Endodermal cell (in vitro differentiated cells): Measurements from ENCODE around the gene OR52N1. TPM values are rescaled to one million over a fixed set of nuclear protein-coding genes. Genes with fewer than 3 reads are reported as not detected.
A peak's percentile ranks its signal among the peaks of the same experiment; 100 is the strongest.

ENCODE experiments used
- DNase-seq: peaks from one replicate; pipeline ENCODE4 v3.0.0-alpha.2; 2017
- H3K27ac ChIP-seq: 2 replicates; pipeline ENCODE4 v1.5.1; 2013; ENCODE audit warnings: mild to moderate bottlenecking, low read depth, low read length, moderate library complexity
- H3K27me3 ChIP-seq: 2 replicates; pipeline ENCODE4 v1.6.1; 2013; ENCODE audit warnings: mild to moderate bottlenecking, low read length, moderate library complexity; ENCODE audit not compliant: insufficient read depth, control insufficient read depth, poor library complexity, severe bottlenecking
- H3K36me3 ChIP-seq: 2 replicates; pipeline ENCODE4 v1.7.0; 2013; ENCODE audit warnings: mild to moderate bottlenecking, low read length, moderate library complexity; ENCODE audit not compliant: control insufficient read depth, insufficient read depth
- H3K4me1 ChIP-seq: one replicate; pipeline ENCODE4 v1.7.0; 2013; ENCODE audit warnings: low read length; ENCODE audit not compliant: control insufficient read depth, insufficient read depth
- H3K4me3 ChIP-seq: 2 replicates; pipeline ENCODE4 v1.5.1; 2013; ENCODE audit warnings: mild to moderate bottlenecking, low read length, moderate library complexity
- H3K9ac ChIP-seq: 2 replicates; pipeline ENCODE4 v1.6.1; 2013; ENCODE audit warnings: mild to moderate bottlenecking, low read length, moderate library complexity; ENCODE audit not compliant: poor library complexity, severe bottlenecking; ENCODE audit errors: extremely low read depth
- H3K9me3 ChIP-seq: 2 replicates; pipeline ENCODE4 v1.6.1; 2013; ENCODE audit warnings: mild to moderate bottlenecking, low read length, moderate library complexity; ENCODE audit not compliant: control insufficient read depth
- H3K27ac Mint-ChIP-seq: 2 replicates; pipeline ENCODE4 v1.8.0; 2020; ENCODE audit warnings: mixed read lengths
- H3K27me3 Mint-ChIP-seq: 2 replicates; pipeline ENCODE4 v1.8.0; 2021; ENCODE audit warnings: mild to moderate bottlenecking, mixed read lengths; ENCODE audit not compliant: insufficient read depth
- H3K36me3 Mint-ChIP-seq: 2 replicates; pipeline ENCODE4 v1.8.0; 2020; ENCODE audit warnings: low read depth, mixed read lengths
- H3K4me1 Mint-ChIP-seq: 2 replicates; pipeline ENCODE4 v1.8.0; 2020; ENCODE audit warnings: mixed read lengths
- H3K4me3 Mint-ChIP-seq: 2 replicates; pipeline ENCODE4 v1.8.0; 2020; ENCODE audit warnings: mild to moderate bottlenecking, moderate library complexity, mixed read lengths
- H3K9me3 Mint-ChIP-seq: 2 replicates; pipeline ENCODE4 v1.8.0; 2020; ENCODE audit warnings: mild to moderate bottlenecking, mixed read lengths
- CTCF ChIP-seq: fragments of 200-600 bp; sonication (generic); conservative IDR thresholded peaks from 2 replicates; pipeline ENCODE4 v1.5.0; 2021; ENCODE audit warnings: antibody characterized with exemption, mild to moderate bottlenecking
- WGBS, 2 experiments: methylation state at CpG; one replicate each; pipeline versions ENCODE4 v1.1.5 to v1.1.7; 2013; ENCODE audit warnings: missing lambda C conversion rate in 2 of 2, mixed read lengths in 1 of 2; ENCODE audit not compliant: insufficient coverage in 1 of 2, insufficient read length in 1 of 2; 5-methylcytosine and 5-hydroxymethylcytosine counted together
- total RNA-seq, 2 donors: library from RNA; stranded (reverse); fragmentation: NEBNext Ultra II Directional in 1 of 2; extraction: Animal tissue kit (Norgen Biotek cat#: 25700) in 1 of 2; gene quantifications; 2 replicates in 1 of 2; 3 replicates in 1 of 2; pipeline ENCODE4 v1.2.1, GENCODE V29; 2021

The OR52N1 gene
- total RNA-seq, 2 donors from 2014 or later, result not detected

GRCh38 chr11:5737670-5738392 lies 53.2 kb downstream of the OR52N1 start:
- DNase-seq, result no peak
- TF ChIP-seq CTCF, result no peak
- Mint-ChIP-seq H3K36me3 (no peaks in the 10 kb centered on the region), H3K4me1 (no peaks in the 10 kb centered on the region), H3K9me3 (no peaks in the 10 kb centered on the region), H3K27ac (no peak overlapping the region), H3K4me3 (no peak overlapping the region), H3K27me3 (peaks cover 3% of the 10 kb centered on the region)
- Histone ChIP-seq H3K9ac (no peak overlapping the region), H3K4me3 (no peak overlapping the region), H3K27ac (peak overlapping the region; percentile 6), H3K36me3 (no peaks in the 10 kb centered on the region), H3K4me1 (no peaks in the 10 kb centered on the region), H3K9me3 (no peaks in the 10 kb centered on the region), H3K27me3 (no peaks in the 10 kb centered on the region)
- 89 to 95% methylated on average over 6 of the region's 6 CpGs for WGBS, 2 experiments

GRCh38 chr11:5737091-5737490 lies 54.0 kb downstream of the OR52N1 start:
- Histone ChIP-seq H3K27ac (no peak overlapping the region), H3K36me3 (no peaks in the 10 kb centered on the region), H3K27me3 (no peaks in the 10 kb centered on the region), H3K4me3 (no peak overlapping the region), H3K9me3 (no peaks in the 10 kb centered on the region), H3K4me1 (no peaks in the 10 kb centered on the region), H3K9ac (no peak overlapping the region)
- no peak overlapping the region for H3K4me3 Mint-ChIP-seq
- peaks cover 3% of the 10 kb centered on the region for H3K27me3 Mint-ChIP-seq
- no peak overlapping the region for H3K27ac Mint-ChIP-seq
- TF ChIP-seq CTCF, result no peak
- H3K36me3 Mint-ChIP-seq, result no peaks in the 10 kb centered on the region
- no peaks in the 10 kb centered on the region for H3K9me3 Mint-ChIP-seq
- DNase-seq, result no peak
- no peaks in the 10 kb centered on the region for H3K4me1 Mint-ChIP-seq

Other genes with a start within 250 kb of the OR52N1 start
- not detected for gene OR52H1, start 242.7 kb downstream of the OR52N1 start, total RNA-seq
- gene OR52B6, start 210.4 kb downstream of the OR52N1 start, total RNA-seq, result not detected
- gene TRIM6, start 194.6 kb downstream of the OR52N1 start, total RNA-seq, result 10 to 100 TPM; 17.4 to 26.1 TPM
- 1 to 10 TPM in 1 of 2 donors, under 1 TPM in 1; 0.68 to 1.2 TPM for gene TRIM34, start 166.3 kb downstream of the OR52N1 start, total RNA-seq
- gene TRIM5, start 106.2 kb downstream of the OR52N1 start, total RNA-seq, result 10 to 100 TPM; 16.0 to 21.4 TPM
- gene TRIM22, start 101.5 kb downstream of the OR52N1 start, total RNA-seq, result 1 to 10 TPM; 1.1 to 3.1 TPM
- not detected for gene OR56B1, start 54.8 kb downstream of the OR52N1 start, total RNA-seq
- not detected for gene OR52N4, start 37.0 kb downstream of the OR52N1 start, total RNA-seq
- gene OR52N5, start 7.9 kb downstream of the OR52N1 start, total RNA-seq, result not detected
- not detected for gene OR52N2, start 17.7 kb upstream of the OR52N1 start, total RNA-seq
- not detected for gene OR52E6, start 50.6 kb upstream of the OR52N1 start, total RNA-seq
- not detected for gene OR52E8, start 66.4 kb upstream of the OR52N1 start, total RNA-seq
- gene OR52E4, start 89.4 kb upstream of the OR52N1 start, total RNA-seq, result not detected
- not detected for gene OR52E5, start 101.9 kb upstream of the OR52N1 start, total RNA-seq
- gene OR56A3, start 151.0 kb upstream of the OR52N1 start, total RNA-seq, result not detected
- not detected for gene OR56A5, start 177.2 kb upstream of the OR52N1 start, total RNA-seq
- gene OR52L1, start 195.7 kb upstream of the OR52N1 start, total RNA-seq, result under 1 TPM in 1 of 2 donors, not detected in 1; 0.33 TPM
- under 1 TPM; 0.15 to 0.59 TPM for gene OR56A4, start 215.7 kb upstream of the OR52N1 start, total RNA-seq
- gene OR56A1, start 239.5 kb upstream of the OR52N1 start, total RNA-seq, result under 1 TPM; 0.15 to 0.31 TPM